CD4-positive, CD25-positive, alpha-beta regulatory T cell (primary cell): ENCODE results near the gene KATNB1. TPM values are rescaled to one million over a fixed set of nuclear protein-coding genes. Genes with fewer than 3 reads are reported as not detected.
A peak's percentile ranks its signal among the peaks of the same experiment; 100 is the strongest.
"Not testable (repeated sequence)": the region's sequence is repeated elsewhere in the genome, so short reads cannot be mapped to it uniquely, and the experiment has no call there.

ENCODE experiments used
- ATAC-seq, 2 donors: fragments of 150-1000 bp; cut with Tn5 transposase; one replicate each; pipeline ENCODE4 v1.10.0; 2021; ENCODE audit warnings: low read depth in 2 of 2, moderate number of reproducible peaks in 2 of 2, moderate library complexity in 1 of 2
- DNase-seq, 3 donors: peaks; one replicate each; pipeline versions ENCODE4 v3.0.0 to v3.0.0-alpha.2; 2012 to 2022; ENCODE audit warnings: mixed read lengths in 1 of 3
- H3K27ac ChIP-seq: one replicate; pipeline ENCODE4 v1.7.0; 2013; ENCODE audit warnings: mild to moderate bottlenecking, low read length; ENCODE audit not compliant: insufficient read depth, poor library complexity, severe bottlenecking
- H3K27me3 ChIP-seq: one replicate; pipeline ENCODE4 v1.7.0; 2013; ENCODE audit warnings: low read length; ENCODE audit not compliant: control insufficient read depth, insufficient read depth
- H3K36me3 ChIP-seq: one replicate; pipeline ENCODE4 v1.7.0; 2013; ENCODE audit warnings: mild to moderate bottlenecking, low read length, moderate library complexity; ENCODE audit not compliant: control insufficient read depth, insufficient read depth
- H3K4me1 ChIP-seq: 2 replicates; pipeline ENCODE4 v1.7.0; 2013; ENCODE audit warnings: mild to moderate bottlenecking, low read length; ENCODE audit not compliant: insufficient read depth, control insufficient read depth, poor library complexity, severe bottlenecking
- H3K4me3 ChIP-seq: one replicate; pipeline ENCODE4 v1.7.0; 2013; ENCODE audit warnings: low read depth, mild to moderate bottlenecking, low read length, moderate library complexity
- H3K9me3 ChIP-seq, 2 experiments: 1 replicate in 1 of 2; 2 replicates in 1 of 2; pipeline ENCODE4 v1.7.0; 2013; ENCODE audit warnings: low read length in 2 of 2, mild to moderate bottlenecking in 1 of 2, moderate library complexity in 1 of 2; ENCODE audit not compliant: control insufficient read depth in 2 of 2
- H3K27ac Mint-ChIP-seq, 3 donors: one replicate each; pipeline ENCODE4 v1.8.0; 2020 to 2022; ENCODE audit warnings: mild to moderate bottlenecking in 3 of 3, mixed read lengths in 3 of 3, moderate library complexity in 2 of 3
- H3K27me3 Mint-ChIP-seq: one replicate; pipeline ENCODE4 v1.8.0; 2022; ENCODE audit warnings: mild to moderate bottlenecking, mixed read lengths
- H3K36me3 Mint-ChIP-seq: one replicate; pipeline ENCODE4 v1.8.0; 2020; ENCODE audit warnings: mixed read lengths
- H3K4me1 Mint-ChIP-seq, 4 donors: one replicate each; pipeline ENCODE4 v1.8.0; 2020 to 2022; ENCODE audit warnings: mixed read lengths in 4 of 4, mild to moderate bottlenecking in 1 of 4
- H3K4me3 Mint-ChIP-seq, 4 donors: one replicate each; pipeline ENCODE4 v1.8.0; 2020 to 2022; ENCODE audit warnings: mild to moderate bottlenecking in 4 of 4, mixed read lengths in 4 of 4, moderate library complexity in 3 of 4
- H3K9me3 Mint-ChIP-seq, 7 donors: one replicate each; pipeline ENCODE4 v1.8.0; 2020 to 2022; ENCODE audit warnings: mixed read lengths in 7 of 7, mild to moderate bottlenecking in 3 of 7, moderate library complexity in 2 of 7
- polyA plus RNA-seq, 4 donors: library from polyadenylated mRNA; unstranded; fragments of 300-500 nt; fragmentation: Illumina TruSeq; gene quantifications; one replicate each; pipeline ENCODE4 v1.2.3, GENCODE V29; 2021
- total RNA-seq: library from RNA; stranded (reverse); gene quantifications from one replicate; pipeline ENCODE4 v1.2.3, GENCODE V29; 2022

Gene KATNB1
- total and polyA plus RNA-seq, 5 donors from 2014 or later = 12.8 to 20.3 (median 17.5) TPM

- H3K27me3 ChIP-seq = no peaks in the 10 kb centered on the region
- H3K4me3 Mint-ChIP-seq = no peak overlapping the region
- H3K36me3 Mint-ChIP-seq = no peaks in the 10 kb centered on the region
- H3K27ac ChIP-seq = no peak overlapping the region
- no peaks in the 10 kb centered on the region for H3K27me3 Mint-ChIP-seq
- no peak overlapping the region for H3K4me3 ChIP-seq
- no peaks in the 10 kb centered on the region for H3K9me3 ChIP-seq
- ATAC-seq (no peak), DNase-seq (no peak)
- no peaks in the 10 kb centered on the region for H3K9me3 Mint-ChIP-seq
- no peak overlapping the region for H3K27ac Mint-ChIP-seq
- H3K36me3 ChIP-seq = no peaks in the 10 kb centered on the region
- H3K4me1 ChIP-seq = no peaks in the 10 kb centered on the region
- no peaks in the 10 kb centered on the region for H3K4me1 Mint-ChIP-seq
These were observed 35.7 kb downstream of the KATNB1 start for GRCh38 chr16:57771141-57771785.

- Mint-ChIP-seq H3K36me3 (no peaks in the 10 kb centered on the region), H3K4me3 (no peak overlapping the region), H3K4me1 (no peaks in the 10 kb centered on the region), H3K27ac (no peak overlapping the region), H3K9me3 (no peaks in the 10 kb centered on the region), H3K27me3 (peaks cover 4% of the 10 kb centered on the region)
- Histone ChIP-seq H3K4me3 (no peak overlapping the region), H3K27ac (no peak overlapping the region), H3K9me3 (no peaks in the 10 kb centered on the region), H3K27me3 (no peaks in the 10 kb centered on the region), H3K36me3 (no peaks in the 10 kb centered on the region), H3K4me1 (no peaks in the 10 kb centered on the region)
- DNase-seq = no peak
- no peak for ATAC-seq
These were observed 37.4 kb downstream of the KATNB1 start for GRCh38 chr16:57773019-57773418.

GRCh38 chr16:57773655-57774295 lies 38.2 kb downstream of the KATNB1 start:
- no peaks in the 10 kb centered on the region for H3K4me1 Mint-ChIP-seq
- H3K27me3 Mint-ChIP-seq = peaks cover 4% of the 10 kb centered on the region
- Histone ChIP-seq H3K4me1 (no peaks in the 10 kb centered on the region), H3K9me3 (no peaks in the 10 kb centered on the region), H3K27ac (no peak overlapping the region), H3K36me3 (no peaks in the 10 kb centered on the region), H3K4me3 (no peak overlapping the region), H3K27me3 (no peaks in the 10 kb centered on the region)
- no peak overlapping the region for H3K27ac Mint-ChIP-seq
- no peak overlapping the region for H3K4me3 Mint-ChIP-seq
- ATAC-seq = no peak
- no peaks in the 10 kb centered on the region for H3K36me3 Mint-ChIP-seq
- no peak for DNase-seq
- H3K9me3 Mint-ChIP-seq = no peaks in the 10 kb centered on the region

GRCh38 chr16:57774705-57775285 lies 39.2 kb downstream of the KATNB1 start:
- Histone ChIP-seq H3K4me1 (no peaks in the 10 kb centered on the region), H3K4me3 (no peak overlapping the region), H3K36me3 (no peaks in the 10 kb centered on the region), H3K27me3 (no peaks in the 10 kb centered on the region), H3K9me3 (no peaks in the 10 kb centered on the region), H3K27ac (no peak overlapping the region)
- Mint-ChIP-seq H3K27me3 (peaks cover 4% of the 10 kb centered on the region), H3K36me3 (no peaks in the 10 kb centered on the region), H3K4me1 (no peaks in the 10 kb centered on the region), H3K9me3 (no peaks in the 10 kb centered on the region), H3K4me3 (peak overlapping the region in 1 of 4 donors; percentile 38), H3K27ac (no peak overlapping the region)
- ATAC-seq (no peak), DNase-seq (no peak)

GRCh38 chr16:57775661-57776469 lies 40.3 kb downstream of the KATNB1 start:
- no peaks in the 10 kb centered on the region for H3K36me3 Mint-ChIP-seq
- peaks cover 4% of the 10 kb centered on the region for H3K27me3 Mint-ChIP-seq
- H3K4me1 Mint-ChIP-seq = no peaks in the 10 kb centered on the region
- no peaks in the 10 kb centered on the region for H3K9me3 Mint-ChIP-seq
- ATAC-seq (no peak), DNase-seq (no peak)
- Histone ChIP-seq H3K36me3 (no peaks in the 10 kb centered on the region), H3K4me3 (no peak overlapping the region), H3K9me3 (no peaks in the 10 kb centered on the region), H3K27me3 (no peaks in the 10 kb centered on the region), H3K27ac (no peak overlapping the region), H3K4me1 (no peaks in the 10 kb centered on the region)
- no peak overlapping the region for H3K4me3 Mint-ChIP-seq
- H3K27ac Mint-ChIP-seq = no peak overlapping the region

- ATAC-seq (no peak), DNase-seq (no peak)
- H3K9me3 ChIP-seq = no peaks in the 10 kb centered on the region
- Mint-ChIP-seq H3K4me1 (no peaks in the 10 kb centered on the region), H3K9me3 (peaks cover 0 to 1% (median 0%) of the 10 kb centered on the region in 7 donors), H3K27me3 (peaks cover 9% of the 10 kb centered on the region), H3K27ac (no peak overlapping the region), H3K4me3 (no peak overlapping the region), H3K36me3 (no peaks in the 10 kb centered on the region)
- H3K4me3 ChIP-seq = no peak overlapping the region
- no peak overlapping the region for H3K27ac ChIP-seq
- H3K4me1 ChIP-seq = no peaks in the 10 kb centered on the region
- H3K27me3 ChIP-seq = no peaks in the 10 kb centered on the region
- no peaks in the 10 kb centered on the region for H3K36me3 ChIP-seq
These were observed 43.1 kb downstream of the KATNB1 start for GRCh38 chr16:57778658-57779057.

- not testable (repeated sequence) for H3K27ac ChIP-seq, H3K4me3 ChIP-seq, H3K36me3 Mint-ChIP-seq, H3K27me3 Mint-ChIP-seq, H3K27ac Mint-ChIP-seq, DNase-seq, H3K4me1 ChIP-seq, H3K4me1 Mint-ChIP-seq, H3K9me3 ChIP-seq, H3K9me3 Mint-ChIP-seq, H3K36me3 ChIP-seq, H3K4me3 Mint-ChIP-seq, H3K27me3 ChIP-seq, ATAC-seq
These were observed 44.3 kb downstream of the KATNB1 start for GRCh38 chr16:57779836-57780235.
